Naive B cell (primary cell): ENCODE results near the gene TBX15. TPM values are rescaled to one million over a fixed set of nuclear protein-coding genes. Genes with fewer than 3 reads are reported as not detected.

Experiments used
- ATAC-seq, 2 donors: fragments of 150-1000 bp; cut with Tn5 transposase; 2 replicates each; pipeline ENCODE4 v1.10.0; 2021; ENCODE audit warnings: low read depth in 2 of 2, mild to moderate bottlenecking in 2 of 2, moderate library complexity in 2 of 2
- DNase-seq: peaks from one replicate; pipeline ENCODE4 v3.0.0; 2022
- H3K27ac Mint-ChIP-seq, 6 donors: one replicate each; pipeline ENCODE4 v1.8.0; 2020 to 2022; ENCODE audit warnings: mild to moderate bottlenecking in 6 of 6, mixed read lengths in 6 of 6, moderate library complexity in 5 of 6, inconsistent platforms in 2 of 6
- H3K27me3 Mint-ChIP-seq, 3 donors: one replicate each; pipeline ENCODE4 v1.8.0; 2021 to 2022; ENCODE audit warnings: mixed read lengths in 3 of 3, mild to moderate bottlenecking in 1 of 3
- H3K36me3 Mint-ChIP-seq, 2 donors: one replicate each; pipeline ENCODE4 v1.8.0; 2020 to 2022; ENCODE audit warnings: mixed read lengths in 2 of 2, inconsistent platforms in 1 of 2, mild to moderate bottlenecking in 1 of 2
- H3K4me1 Mint-ChIP-seq, 3 donors: one replicate each; pipeline ENCODE4 v1.8.0; 2020 to 2022; ENCODE audit warnings: mixed read lengths in 3 of 3, inconsistent platforms in 1 of 3, mild to moderate bottlenecking in 1 of 3, moderate library complexity in 1 of 3
- H3K4me3 Mint-ChIP-seq, 8 donors: one replicate each; pipeline ENCODE4 v1.8.0; 2020 to 2022; ENCODE audit warnings: mild to moderate bottlenecking in 8 of 8, mixed read lengths in 8 of 8, moderate library complexity in 8 of 8, inconsistent platforms in 2 of 8
- H3K9me3 Mint-ChIP-seq, 7 donors: one replicate each; pipeline ENCODE4 v1.8.0; 2020 to 2022; ENCODE audit warnings: mixed read lengths in 7 of 7, mild to moderate bottlenecking in 5 of 7, inconsistent platforms in 2 of 7, moderate library complexity in 1 of 7
- polyA plus RNA-seq, 6 donors: library from polyadenylated mRNA; unstranded; fragments of 300-500 nt; fragmentation: Illumina TruSeq; gene quantifications; one replicate each; pipeline ENCODE4 v1.2.3, GENCODE V29; 2021; ENCODE audit warnings: low read depth in 6 of 6

TBX15 gene
- polyA plus RNA-seq, 6 donors from 2014 or later: not detected

- no peak for DNase-seq
- H3K27me3 Mint-ChIP-seq: peaks cover 86 to 100% (median 98%) of the 10 kb centered on the region in 3 donors
- peak overlapping the region in 1 of 6 donors; percentile 81 for H3K27ac Mint-ChIP-seq
- ATAC-seq: no peak
- H3K4me3 Mint-ChIP-seq: peak overlapping the region in 7 of 8 donors; percentile 10 to 83 (median 65)
- peaks cover 19 to 54% (median 54%) of the 10 kb centered on the region in 3 donors for H3K4me1 Mint-ChIP-seq
- H3K36me3 Mint-ChIP-seq: peaks cover 13 to 48% of the 10 kb centered on the region in 2 donors
- H3K9me3 Mint-ChIP-seq: peaks cover 0 to 60% (median 36%) of the 10 kb centered on the region in 7 donors
These were observed 516 bp downstream of the TBX15 start for GRCh38 chr1:118987468-118988185.

GRCh38 chr1:118986555-118987467, 1.3 kb downstream of the TBX15 start:
- no peak for ATAC-seq
- H3K36me3 Mint-ChIP-seq: peaks cover 13 to 41% of the 10 kb centered on the region in 2 donors
- no peak for DNase-seq
- H3K4me1 Mint-ChIP-seq: peaks cover 19 to 50% (median 47%) of the 10 kb centered on the region in 3 donors
- peak overlapping the region; percentile 36 to 83 (median 72) for H3K4me3 Mint-ChIP-seq
- H3K9me3 Mint-ChIP-seq: peaks cover 0 to 58% (median 35%) of the 10 kb centered on the region in 7 donors
- H3K27me3 Mint-ChIP-seq: peaks cover 88 to 98% (median 93%) of the 10 kb centered on the region in 3 donors
- peak overlapping the region in 4 of 6 donors; percentile 69 to 92 (median 82) for H3K27ac Mint-ChIP-seq

- Mint-ChIP-seq H3K4me1 (peaks cover 19 to 50% (median 47%) of the 10 kb centered on the region in 3 donors), H3K27ac (peak overlapping the region in 4 of 6 donors; percentile 54 to 92 (median 90)), H3K36me3 (peaks cover 13 to 35% of the 10 kb centered on the region in 2 donors), H3K27me3 (peaks cover 87 to 96% (median 93%) of the 10 kb centered on the region in 3 donors), H3K9me3 (peaks cover 0 to 53% (median 35%) of the 10 kb centered on the region in 7 donors), H3K4me3 (peak overlapping the region; percentile 41 to 83 (median 67))
- ATAC-seq (no peak), DNase-seq (no peak)
These were observed 2.2 kb downstream of the TBX15 start for GRCh38 chr1:118985640-118986554.

GRCh38 chr1:118984722-118985639, 3.2 kb downstream of the TBX15 start:
- Mint-ChIP-seq H3K36me3 (peaks cover 13 to 28% of the 10 kb centered on the region in 2 donors), H3K9me3 (peaks cover 0 to 57% (median 38%) of the 10 kb centered on the region in 7 donors), H3K27me3 (peaks cover 85 to 93% (median 91%) of the 10 kb centered on the region in 3 donors), H3K4me1 (peaks cover 15 to 54% (median 47%) of the 10 kb centered on the region in 3 donors), H3K27ac (peak overlapping the region in 5 of 6 donors; percentile 54 to 92 (median 86)), H3K4me3 (peak overlapping the region; percentile 41 to 83 (median 72))
- no peak for DNase-seq
- ATAC-seq: no peak

GRCh38 chr1:118984086-118984721, 3.9 kb downstream of the TBX15 start:
- Mint-ChIP-seq H3K9me3 (peaks cover 0 to 59% (median 40%) of the 10 kb centered on the region in 7 donors), H3K27ac (peak overlapping the region in 5 of 6 donors; percentile 54 to 87 (median 76))

GRCh38 chr1:118983558-118984041, 4.5 kb downstream of the TBX15 start:
- H3K36me3 Mint-ChIP-seq: peaks cover 13 to 27% of the 10 kb centered on the region in 2 donors
- H3K27me3 Mint-ChIP-seq: peaks cover 84 to 93% (median 84%) of the 10 kb centered on the region in 3 donors
- H3K27ac Mint-ChIP-seq: peak overlapping the region in 4 of 6 donors; percentile 39 to 86 (median 60)
- peaks cover 0 to 57% (median 37%) of the 10 kb centered on the region in 7 donors for H3K9me3 Mint-ChIP-seq
- ATAC-seq (no peak), DNase-seq (no peak)
- H3K4me1 Mint-ChIP-seq: peaks cover 15 to 59% (median 53%) of the 10 kb centered on the region in 3 donors
- H3K4me3 Mint-ChIP-seq: peak overlapping the region in 4 of 8 donors; percentile 24 to 83 (median 60)

More at GRCh38 chr1:118984086-118984721, 3.9 kb downstream of the TBX15 start:
- DNase-seq: no peak
- peaks cover 13 to 27% of the 10 kb centered on the region in 2 donors for H3K36me3 Mint-ChIP-seq
- H3K4me3 Mint-ChIP-seq: peak overlapping the region in 7 of 8 donors; percentile 15 to 83 (median 68)
- peaks cover 15 to 57% (median 51%) of the 10 kb centered on the region in 3 donors for H3K4me1 Mint-ChIP-seq
- ATAC-seq: no peak
- H3K27me3 Mint-ChIP-seq: peaks cover 84 to 93% (median 90%) of the 10 kb centered on the region in 3 donors

- peak overlapping the region in 3 of 6 donors; percentile 39 to 86 (median 58) for H3K27ac Mint-ChIP-seq
- H3K9me3 Mint-ChIP-seq: peaks cover 0 to 60% (median 39%) of the 10 kb centered on the region in 7 donors
- DNase-seq: no peak
- ATAC-seq: no peak
- H3K36me3 Mint-ChIP-seq: peaks cover 13 to 27% of the 10 kb centered on the region in 2 donors
- peak overlapping the region in 5 of 8 donors; percentile 14 to 83 (median 56) for H3K4me3 Mint-ChIP-seq
- H3K4me1 Mint-ChIP-seq: peaks cover 15 to 54% (median 47%) of the 10 kb centered on the region in 3 donors
- H3K27me3 Mint-ChIP-seq: peaks cover 83 to 93% (median 87%) of the 10 kb centered on the region in 3 donors
These were observed 5.2 kb downstream of the TBX15 start for GRCh38 chr1:118982821-118983557.

- Mint-ChIP-seq H3K4me3 (peak overlapping the region in 1 of 8 donors; percentile 24), H3K27ac (no peak overlapping the region), H3K27me3 (peaks cover 83 to 94% (median 90%) of the 10 kb centered on the region in 3 donors), H3K36me3 (peaks cover 13 to 27% of the 10 kb centered on the region in 2 donors), H3K9me3 (peaks cover 0 to 59% (median 39%) of the 10 kb centered on the region in 7 donors), H3K4me1 (peaks cover 15 to 52% (median 41%) of the 10 kb centered on the region in 3 donors)
- ATAC-seq (no peak), DNase-seq (no peak)
These were observed 5.9 kb downstream of the TBX15 start for GRCh38 chr1:118982266-118982665.

- Mint-ChIP-seq H3K4me1 (peaks cover 11 to 47% (median 33%) of the 10 kb centered on the region in 3 donors), H3K4me3 (no peak overlapping the region), H3K9me3 (peaks cover 0 to 52% (median 33%) of the 10 kb centered on the region in 7 donors), H3K27me3 (peaks cover 80 to 90% (median 86%) of the 10 kb centered on the region in 3 donors), H3K36me3 (peaks cover 13 to 20% of the 10 kb centered on the region in 2 donors), H3K27ac (peak overlapping the region in 1 of 6 donors; percentile 11)
- no peak for DNase-seq
- ATAC-seq: no peak
These were observed 6.7 kb downstream of the TBX15 start for GRCh38 chr1:118981436-118981835.
